8988T (cell line): ENCODE data around the gene XRCC5.
"Not testable (repeated sequence)": the region's sequence is repeated elsewhere in the genome, so short reads cannot be mapped to it uniquely, and the experiment has no call there.

Experiments used
- DNase-seq: peaks from one replicate; pipeline ENCODE4 v3.0.0; 2011

XRCC5 gene

DNA sequence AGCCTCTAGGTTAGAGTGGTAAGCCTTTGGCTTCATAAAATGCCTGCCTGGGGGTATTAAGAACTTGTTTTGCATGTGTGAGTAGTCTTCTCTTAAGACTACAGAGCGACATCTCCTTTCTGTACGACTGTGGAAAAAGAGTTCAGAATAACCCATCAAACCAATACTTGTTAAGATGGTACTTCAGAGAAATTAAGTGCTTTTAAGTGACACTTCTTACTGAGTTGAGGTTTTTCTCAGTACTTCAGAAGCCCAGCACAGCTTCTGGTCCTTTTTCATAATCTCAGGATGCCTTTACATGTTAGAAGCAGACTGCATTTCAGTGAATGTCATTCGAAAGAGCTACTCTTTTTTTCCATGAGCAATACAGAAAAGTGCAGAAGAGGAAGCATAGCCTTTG lies 10.8 kb downstream of the XRCC5 start:
- no peak for DNase-seq

DNA sequence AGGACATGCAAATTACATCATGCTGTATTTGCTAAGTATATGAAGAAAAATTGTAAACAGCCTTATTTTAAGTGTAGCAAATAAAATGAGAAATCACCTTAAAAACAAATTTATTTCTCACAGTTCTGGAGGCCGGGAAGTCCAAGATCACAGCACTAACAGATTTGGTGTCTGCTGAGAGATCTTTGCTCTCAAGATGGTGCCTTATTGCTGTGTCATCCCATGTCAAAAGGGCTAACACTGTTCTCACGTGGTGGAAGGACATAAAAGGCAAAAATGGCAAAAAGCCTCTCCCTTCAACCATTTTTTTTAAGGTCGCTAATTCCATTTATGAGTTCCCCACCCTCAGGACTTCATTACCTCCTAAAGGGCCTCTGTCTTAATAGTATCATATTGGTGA lies 12.1 kb downstream of the XRCC5 start:
- no peak for DNase-seq

DNA sequence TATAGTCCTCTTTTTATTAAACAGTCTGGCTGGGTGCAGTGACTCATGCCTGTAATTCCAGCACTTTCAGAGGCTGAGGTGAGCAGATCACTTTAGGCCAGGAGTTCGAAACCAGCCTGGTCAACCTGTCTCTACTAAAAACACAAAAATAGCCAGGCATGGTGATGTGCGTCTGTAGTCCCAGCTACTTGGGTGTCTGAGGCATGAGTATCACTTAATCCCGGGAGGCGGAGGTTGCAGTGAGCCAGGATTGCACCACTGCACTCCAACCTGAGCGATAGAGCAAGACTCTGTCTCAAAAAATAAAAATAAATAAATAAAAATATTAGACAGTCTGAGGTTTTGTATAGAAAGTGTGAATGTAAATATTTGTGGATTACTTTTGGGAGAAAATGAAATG lies 17.8 kb downstream of the XRCC5 start:
- DNase-seq = no peak

DNA sequence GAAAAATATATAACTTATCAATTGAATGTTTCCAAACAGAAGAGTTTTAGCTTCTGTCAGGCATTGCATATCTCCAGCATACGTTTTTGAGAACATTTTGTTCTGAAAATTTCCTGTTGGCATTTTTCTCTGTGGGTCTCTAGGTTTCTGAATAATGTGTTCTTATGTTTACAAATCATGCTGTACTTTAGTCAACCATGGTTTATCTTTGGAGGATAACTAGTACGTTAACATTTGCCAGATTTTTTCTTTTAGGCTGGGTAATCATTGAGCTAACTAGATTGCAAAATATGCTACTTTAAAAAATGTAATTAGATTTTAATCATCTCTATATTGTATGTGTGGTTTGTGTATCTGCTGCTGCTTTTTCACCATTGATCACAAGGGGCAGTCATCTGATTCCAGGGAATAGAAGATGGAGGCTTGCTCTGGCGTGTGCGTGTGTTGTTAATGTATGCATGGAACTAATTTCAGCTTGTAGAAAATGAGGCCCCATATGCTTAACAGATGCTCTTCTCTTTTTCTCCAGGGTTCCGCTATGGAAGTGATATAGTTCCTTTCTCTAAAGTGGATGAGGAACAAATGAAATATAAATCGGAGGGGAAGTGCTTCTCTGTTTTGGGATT lies 21.3 kb downstream of the XRCC5 start:
- no peak for DNase-seq

GRCh38 chr2:216131175-216131926 lies 22.2 kb downstream of the XRCC5 start:
- no peak for DNase-seq

GRCh38 chr2:216132585-216132984 lies 23.4 kb downstream of the XRCC5 start:
- no peak for DNase-seq

- DNase-seq = no peak
Measured at GRCh38 chr2:216133397-216133796, 24.2 kb downstream of the XRCC5 start.

DNA sequence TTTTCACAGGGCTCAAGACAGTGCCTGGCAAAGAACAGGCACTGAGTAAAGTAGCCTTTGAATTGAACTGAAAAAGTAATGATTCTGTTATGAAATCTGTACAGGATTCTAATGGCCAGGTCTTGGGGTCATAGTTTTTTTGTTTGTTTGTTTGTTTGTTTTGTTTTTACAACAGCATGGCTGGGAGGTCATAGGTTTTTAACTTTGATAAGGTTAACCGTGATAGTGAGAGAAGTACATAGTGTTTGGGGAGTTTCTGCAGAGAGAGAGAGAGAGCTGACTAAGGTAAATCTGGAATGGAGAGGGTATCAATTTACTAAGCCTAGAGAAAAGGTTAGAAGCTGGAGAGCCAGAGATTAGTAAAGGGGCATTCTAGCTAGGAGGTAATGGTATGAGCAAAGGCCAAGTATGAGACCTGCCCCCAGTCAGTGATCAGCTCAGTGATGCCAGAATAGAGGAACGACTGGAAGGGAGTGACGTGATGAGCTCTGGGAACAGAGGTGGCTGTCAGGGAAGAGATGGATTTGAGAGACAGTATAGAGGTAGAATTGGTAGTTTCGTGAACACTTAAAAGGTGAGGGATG lies 25.9 kb downstream of the XRCC5 start:
- no peak for DNase-seq

GRCh38 chr2:216139884-216140283 lies 30.7 kb downstream of the XRCC5 start:
- peak; percentile 11 for DNase-seq

DNA sequence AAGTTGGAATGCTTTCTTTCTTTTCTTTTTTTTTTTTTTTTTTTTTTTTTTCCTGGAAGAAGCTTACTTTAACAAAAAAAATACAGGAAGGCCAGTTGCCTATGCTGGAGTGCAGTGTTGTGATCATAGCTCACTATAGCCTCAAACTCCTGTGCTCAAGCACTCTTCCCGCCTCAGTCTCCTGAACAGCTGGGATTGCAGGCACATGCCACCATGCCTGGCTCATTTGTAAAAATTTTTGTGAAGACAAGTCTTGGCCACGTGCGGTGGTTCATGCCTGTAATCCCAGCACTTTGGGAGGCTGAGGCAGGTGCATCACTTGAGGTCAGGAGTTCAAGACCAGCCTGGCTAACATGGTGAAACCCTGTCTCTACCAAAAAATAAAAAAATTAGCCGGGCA lies 32.4 kb downstream of the XRCC5 start:
- DNase-seq = not testable (repeated sequence)

DNA sequence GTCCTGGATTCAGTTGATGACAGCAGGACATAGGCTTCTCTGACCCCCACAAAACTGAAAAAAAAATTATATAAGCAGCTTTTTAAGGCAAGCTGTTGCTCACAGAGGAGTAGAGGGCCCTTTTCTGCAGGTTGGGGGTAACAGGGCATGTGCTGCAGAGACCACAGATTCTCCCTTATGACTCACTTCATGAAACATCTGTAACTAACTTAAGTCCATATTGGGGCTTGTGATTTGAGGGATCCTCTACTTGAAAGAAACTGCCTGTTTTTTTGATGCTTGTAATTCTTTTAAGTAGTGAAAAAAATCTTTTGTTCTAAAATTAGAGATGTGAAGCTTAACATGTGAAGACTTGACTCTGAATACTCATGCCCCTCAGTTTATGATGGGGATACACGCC lies 33.4 kb downstream of the XRCC5 start:
- no peak for DNase-seq

- DNase-seq = no peak
Measured at GRCh38 chr2:216144372-216144771, 35.2 kb downstream of the XRCC5 start.

DNA sequence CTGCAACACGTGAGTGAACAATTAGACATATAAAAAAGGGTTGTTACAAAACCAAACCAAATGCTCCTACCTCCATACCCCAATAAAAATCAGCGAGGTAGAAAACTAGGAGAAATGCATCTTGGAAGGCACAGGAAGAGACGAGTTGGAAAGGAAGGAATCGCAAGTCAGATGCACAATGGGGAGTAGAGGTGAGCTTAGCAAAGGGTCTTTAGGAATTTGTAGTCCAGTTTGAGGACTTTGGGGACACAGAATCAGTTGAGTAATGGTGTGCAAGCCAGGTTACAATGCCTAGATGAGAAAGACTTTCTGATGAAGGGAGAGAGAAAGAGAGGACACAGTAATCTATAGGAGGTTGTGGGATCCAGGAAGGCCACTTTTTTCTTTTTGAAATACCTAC lies 35.7 kb downstream of the XRCC5 start:
- no peak for DNase-seq

- no peak for DNase-seq
Measured at GRCh38 chr2:216146573-216146972, 37.4 kb downstream of the XRCC5 start.

DNA sequence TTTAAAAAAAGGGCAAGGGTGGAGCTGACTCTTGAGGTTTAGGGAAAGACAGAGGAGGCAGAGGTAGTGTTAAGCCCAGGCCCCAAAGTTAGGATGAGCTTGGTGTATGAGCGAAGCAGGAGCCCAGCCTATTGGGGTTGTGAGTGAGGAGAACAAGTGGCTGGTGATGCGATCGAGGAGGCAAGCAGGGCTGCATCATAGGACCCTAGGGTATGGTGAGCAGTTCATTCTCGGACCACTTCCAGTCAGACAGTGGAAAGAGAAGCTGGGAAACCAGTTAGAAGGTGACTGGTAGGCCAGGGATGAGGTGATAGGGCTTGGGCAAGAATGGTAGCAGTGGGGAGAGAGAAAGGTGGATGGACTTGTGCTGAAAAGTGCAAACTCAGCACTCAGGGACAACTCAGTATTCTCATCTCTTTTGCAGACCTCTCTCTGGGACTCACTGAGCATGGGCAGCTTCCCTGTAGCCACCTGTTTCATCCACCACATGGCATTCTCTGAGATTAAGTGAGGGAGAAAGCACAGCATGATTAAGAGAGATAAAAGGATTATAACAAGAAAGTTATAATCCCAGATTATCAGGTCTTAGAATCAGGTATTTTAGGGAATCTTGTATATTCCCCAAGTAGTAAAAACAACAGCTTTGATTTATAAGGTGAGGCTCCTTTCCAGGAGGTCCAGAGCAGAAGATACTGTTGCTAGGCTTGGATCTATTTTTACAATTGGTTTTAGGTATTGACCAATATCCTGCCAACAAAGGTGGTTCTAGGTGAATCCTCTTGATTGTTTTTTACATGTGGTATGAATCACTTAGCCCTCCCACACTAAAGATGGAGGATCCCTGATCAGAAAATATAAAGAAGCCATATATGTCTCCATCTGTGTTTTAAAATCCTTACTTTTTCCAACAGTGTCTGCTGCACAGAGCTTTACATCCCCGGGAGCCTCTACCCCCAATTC lies 38.3 kb downstream of the XRCC5 start:
- no peak for DNase-seq

DNA sequence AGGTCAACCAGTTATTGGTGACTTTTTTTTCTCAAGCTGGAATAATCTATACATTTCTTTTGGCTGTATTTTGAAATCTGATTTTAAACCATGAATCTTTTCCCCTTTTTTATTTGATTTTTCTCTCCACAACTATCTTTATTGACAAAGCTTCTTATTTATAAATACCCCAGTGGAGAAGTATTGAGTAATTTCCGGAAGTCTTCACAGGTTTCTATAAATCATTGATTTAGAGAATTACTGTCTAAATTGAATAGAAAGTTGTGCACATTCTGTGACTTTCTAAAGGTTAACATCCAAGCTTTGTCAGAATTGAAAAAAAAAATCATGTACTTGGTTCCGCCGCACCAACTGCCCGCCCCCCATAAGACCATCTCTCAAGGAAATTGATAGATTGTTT lies 39.8 kb downstream of the XRCC5 start:
- no peak for DNase-seq

GRCh38 chr2:216149741-216150140 lies 40.6 kb downstream of the XRCC5 start:
- no peak for DNase-seq

DNA sequence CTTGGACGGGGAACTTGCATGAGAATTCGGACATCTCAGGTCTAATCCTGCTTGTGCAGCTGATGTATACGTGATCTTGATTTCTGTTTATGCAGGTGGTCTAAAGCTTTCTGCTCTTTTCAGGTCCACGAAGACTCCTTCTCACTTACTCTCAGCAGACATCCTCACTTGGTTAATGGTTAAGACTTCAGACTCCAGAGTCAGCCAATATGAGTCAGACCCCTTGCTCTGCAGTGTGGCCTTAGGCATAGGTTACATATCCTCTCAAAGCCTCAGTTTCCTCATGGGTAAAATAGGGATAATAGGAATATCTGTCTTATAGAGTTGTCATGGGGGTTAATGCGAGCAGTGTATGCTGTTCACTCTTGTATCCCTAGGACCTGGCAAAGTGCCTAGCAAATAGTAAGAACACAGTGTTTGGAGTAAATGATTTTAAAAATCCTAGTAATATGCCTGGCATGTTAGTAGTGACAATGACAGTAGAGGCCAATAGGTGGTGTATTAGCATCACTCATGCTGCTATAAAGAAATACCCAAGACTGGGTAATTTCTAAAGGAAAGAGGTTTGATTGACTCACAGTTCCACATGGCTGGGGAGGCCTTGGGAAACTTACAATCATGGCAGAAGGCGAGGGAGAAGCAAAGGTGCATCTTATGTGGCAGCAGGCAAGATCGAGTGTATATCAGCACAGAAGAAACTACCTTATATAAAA lies 42.3 kb downstream of the XRCC5 start:
- DNase-seq = no peak

DNA sequence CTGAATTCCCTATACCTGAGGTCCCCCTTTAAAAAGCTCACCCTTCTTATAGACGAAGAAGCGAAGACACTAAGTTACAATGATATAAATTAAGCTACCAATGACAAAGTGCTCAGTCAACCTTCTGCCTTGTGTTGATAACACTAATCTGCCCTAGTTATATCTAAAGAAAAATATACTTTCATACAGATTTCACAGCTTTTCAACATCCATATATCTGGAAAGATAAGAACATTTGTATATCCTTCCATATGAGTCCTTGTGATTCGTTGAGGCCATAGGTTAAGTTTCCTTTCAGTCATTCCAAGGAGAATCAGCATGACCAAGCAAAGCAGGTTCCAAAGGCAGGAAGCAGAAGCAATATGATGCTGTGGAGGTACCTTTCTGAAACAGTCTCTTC lies 46.8 kb downstream of the XRCC5 start:
- DNase-seq = no peak

- no peak for DNase-seq
Measured at GRCh38 chr2:216156822-216157221, 47.7 kb downstream of the XRCC5 start.

DNA sequence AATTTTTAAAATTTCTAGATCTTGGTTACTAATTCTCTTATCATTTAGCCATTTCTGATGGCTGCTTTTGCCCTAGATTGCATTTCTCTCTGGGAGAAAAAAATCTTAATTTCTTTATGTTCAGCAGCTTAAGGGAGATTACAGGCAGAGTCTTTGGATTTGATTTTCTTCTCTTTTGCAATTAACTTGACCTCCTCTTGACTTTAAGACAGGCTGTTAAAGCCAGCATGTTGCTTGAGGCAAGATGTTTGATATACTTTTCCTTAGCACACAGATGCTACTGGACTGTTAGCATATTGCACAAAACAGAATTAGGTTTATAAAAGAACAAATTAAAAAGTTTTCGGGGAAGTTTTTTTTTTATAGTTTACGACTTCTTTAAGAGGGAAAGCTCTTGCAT lies 50.0 kb downstream of the XRCC5 start:
- no peak for DNase-seq

DNA sequence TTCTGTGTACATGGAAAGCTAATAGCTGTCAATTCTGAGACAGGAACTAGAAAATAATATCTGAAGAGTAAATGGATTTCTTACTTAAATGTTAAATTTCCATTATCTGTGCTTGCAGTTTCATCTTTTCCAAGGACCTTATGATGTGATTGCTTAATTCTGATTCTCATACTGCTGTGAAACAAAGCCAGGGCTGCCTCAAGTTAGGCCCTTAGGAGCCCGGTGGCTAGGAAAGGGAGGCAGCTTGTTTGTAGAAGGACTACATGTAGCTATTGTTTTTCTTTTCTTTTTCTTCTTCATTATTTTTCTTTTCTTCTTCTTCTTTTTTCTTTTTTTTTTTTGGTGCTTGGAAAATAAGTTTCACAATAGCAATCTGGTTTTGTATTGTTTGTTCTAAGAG lies 50.5 kb downstream of the XRCC5 start:
- no peak for DNase-seq

DNA sequence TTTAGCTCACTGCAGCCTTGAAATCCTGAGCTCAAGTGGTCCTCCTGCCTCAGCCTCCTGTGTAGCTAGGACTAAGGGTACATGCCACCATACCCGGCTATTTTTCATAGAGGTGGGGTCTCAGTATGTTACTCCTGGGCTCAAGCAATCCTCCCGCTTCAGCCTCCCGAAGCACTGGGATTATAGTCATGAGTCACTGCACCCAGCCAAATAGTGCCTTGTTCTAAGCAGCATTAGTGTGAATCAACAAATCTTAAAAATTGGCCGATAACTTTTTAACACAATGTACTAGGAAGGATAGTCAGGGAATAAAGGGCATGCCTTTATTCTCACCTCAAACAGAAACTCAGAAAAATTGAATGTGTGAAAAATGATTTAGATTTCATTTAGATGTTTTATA lies 51.6 kb downstream of the XRCC5 start:
- no peak for DNase-seq
